HEK293 (cell line): Measurements from ENCODE around the gene OR1L8.

Experiments
- CTCF ChIA-PET: fragments of 350-600 bp; formaldehyde crosslinking; extraction: SDS; loops from one replicate; lab custom pipeline; 2021; ENCODE audit warnings: antibody characterized with exemption; lab: Yijun Ruan, JAX
- POLR2A ChIA-PET: fragments of 300-600 bp; formaldehyde crosslinking; extraction: SDS; loops from one replicate; lab custom pipeline; 2020; ENCODE audit warnings: antibody characterized with exemption, inconsistent platforms; lab: Yijun Ruan, JAX
- H3K27ac ChIP-seq: fragments of 200-500 bp; sonication (Bioruptor generic); 2 replicates; pipeline ENCODE4 v1.5.1; 2014; ENCODE audit warnings: low read depth, low read length, control low read depth, inconsistent platforms; ENCODE audit errors: extremely low read depth
- H3K36me3 ChIP-seq, 2 experiments: fragments of 200-500 bp in 1 of 2; sonication (Bioruptor generic) in 1 of 2; 1 replicate in 1 of 2; 2 replicates in 1 of 2; pipeline ENCODE4 v1.5.1; 2014 to 2017; ENCODE audit warnings: inconsistent platforms in 2 of 2, low read length in 2 of 2; ENCODE audit not compliant: control insufficient read depth in 2 of 2, insufficient read depth in 1 of 2
- H3K4me1 ChIP-seq: fragments of 200-500 bp; sonication (Bioruptor generic); 2 replicates; pipeline ENCODE4 v1.5.1; 2014; ENCODE audit warnings: mild to moderate bottlenecking, low read length, inconsistent platforms; ENCODE audit not compliant: control insufficient read depth, insufficient read depth
- H3K4me3 ChIP-seq: 2 replicates; pipeline ENCODE4 v1.5.1; 2011; ENCODE audit warnings: low read depth, mild to moderate bottlenecking, control low read depth, low read length, moderate library complexity
- H3K9me3 ChIP-seq: fragments of 200-500 bp; sonication (Bioruptor generic); 2 replicates; pipeline ENCODE4 v1.5.1; 2014; ENCODE audit warnings: low read depth, low read length, inconsistent platforms; ENCODE audit not compliant: control insufficient read depth, insufficient read depth
- GLIS2 ChIP-seq: fragments of 450-650 bp; formaldehyde crosslinking; IDR thresholded peaks from 2 replicates; pipeline ENCODE4 v1.5.1; 2016; ENCODE audit warnings: missing biosample characterization, missing genetic modification characterization
- KLF1 ChIP-seq: fragments of 450-650 bp; formaldehyde crosslinking; IDR thresholded peaks from 2 replicates; pipeline ENCODE4 v1.5.1; 2016; ENCODE audit warnings: missing biosample characterization, missing genetic modification characterization
- KLF9 ChIP-seq: fragments of 450-650 bp; formaldehyde crosslinking; IDR thresholded peaks from 2 replicates; pipeline ENCODE4 v1.5.1; 2016; ENCODE audit warnings: missing biosample characterization, missing genetic modification characterization, low read depth
- MYNN ChIP-seq: fragments of 450-650 bp; formaldehyde crosslinking; IDR thresholded peaks from 2 replicates; pipeline ENCODE4 v1.5.1; 2016; ENCODE audit warnings: missing biosample characterization, missing genetic modification characterization, borderline replicate concordance
- MZF1 ChIP-seq: fragments of 450-650 bp; formaldehyde crosslinking; IDR thresholded peaks from 2 replicates; pipeline ENCODE4 v1.5.1; 2017; ENCODE audit warnings: missing biosample characterization, missing genetic modification characterization, borderline replicate concordance
- SP7 ChIP-seq: fragments of 450-650 bp; formaldehyde crosslinking; IDR thresholded peaks from 2 replicates; pipeline ENCODE4 v1.5.1; 2016; ENCODE audit warnings: missing biosample characterization, missing genetic modification characterization
- ZNF155 ChIP-seq: fragments of 450-650 bp; formaldehyde crosslinking; IDR thresholded peaks from 2 replicates; pipeline ENCODE4 v1.5.1; 2016; ENCODE audit warnings: missing biosample characterization, missing genetic modification characterization
- ZNF239 ChIP-seq: fragments of 450-650 bp; formaldehyde crosslinking; IDR thresholded peaks from 2 replicates; pipeline ENCODE4 v1.5.1; 2016; ENCODE audit warnings: missing biosample characterization, missing genetic modification characterization
- ZNF24 ChIP-seq: fragments of 450-650 bp; formaldehyde crosslinking; IDR thresholded peaks from 2 replicates; pipeline ENCODE4 v1.5.1; 2016; ENCODE audit warnings: missing biosample characterization, missing genetic modification characterization
- ZNF350 ChIP-seq: fragments of 450-650 bp; formaldehyde crosslinking; IDR thresholded peaks from 2 replicates; pipeline ENCODE4 v1.5.0; 2017; ENCODE audit warnings: missing biosample characterization, mild to moderate bottlenecking, missing genetic modification characterization
- ZNF366 ChIP-seq: fragments of 450-650 bp; formaldehyde crosslinking; conservative IDR thresholded peaks from 2 replicates; pipeline ENCODE4 v1.5.1; 2016; ENCODE audit warnings: missing biosample characterization, missing genetic modification characterization
- ZNF596 ChIP-seq: fragments of 450-650 bp; IDR thresholded peaks from 2 replicates; pipeline ENCODE4 v1.5.0; 2018; ENCODE audit warnings: missing biosample characterization, mild to moderate bottlenecking, missing genetic modification characterization, moderate library complexity
- TF ChIP-seq, protein P1 (sequence below): fragments of 450-650 bp; formaldehyde crosslinking; IDR thresholded peaks from 2 replicates; pipeline ENCODE4 v1.5.1; 2016; ENCODE audit warnings: missing biosample characterization, missing genetic modification characterization
- TF ChIP-seq, protein P2 (sequence below): fragments of 450-650 bp; formaldehyde crosslinking; IDR thresholded peaks from 2 replicates; pipeline ENCODE4 v1.5.1; 2016; ENCODE audit warnings: missing biosample characterization, missing genetic modification characterization, borderline replicate concordance
- TF ChIP-seq, protein P3 (sequence below): fragments of 450-650 bp; formaldehyde crosslinking; IDR thresholded peaks from 2 replicates; pipeline ENCODE4 v1.5.1; 2016; ENCODE audit warnings: missing biosample characterization, missing genetic modification characterization, low read depth
- TF ChIP-seq, protein P4 (sequence below): fragments of 450-650 bp; formaldehyde crosslinking; IDR thresholded peaks from 2 replicates; pipeline ENCODE4 v1.5.1; 2017; ENCODE audit warnings: missing biosample characterization, missing genetic modification characterization

Gene OR1L8

DNA sequence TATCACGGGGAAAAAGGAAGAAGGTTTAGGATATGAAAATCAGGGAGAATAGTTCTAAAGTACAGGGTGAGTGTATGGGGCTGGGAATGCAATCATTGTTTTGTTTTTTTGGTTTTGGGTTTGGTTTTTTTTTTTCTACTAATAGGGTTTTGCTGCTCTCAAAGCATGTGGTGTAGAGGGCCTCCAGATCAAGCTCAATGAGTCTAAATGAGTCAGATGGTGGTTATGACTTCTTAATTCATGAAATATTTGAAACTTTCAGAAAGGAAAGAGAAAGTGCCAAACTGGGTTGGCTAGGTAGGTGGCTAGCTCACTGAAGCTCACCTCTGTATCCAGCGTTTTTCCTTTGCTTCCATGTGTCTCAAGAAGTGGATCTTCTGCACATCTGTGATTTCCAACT, 10.7 kb downstream of the OR1L8 start (continued):
- TF ChIP-seq ZNF350 (tag by site-specific recombination) (no peak), ZNF155 (no peak)
- TF ChIP-seq, protein P1, sequence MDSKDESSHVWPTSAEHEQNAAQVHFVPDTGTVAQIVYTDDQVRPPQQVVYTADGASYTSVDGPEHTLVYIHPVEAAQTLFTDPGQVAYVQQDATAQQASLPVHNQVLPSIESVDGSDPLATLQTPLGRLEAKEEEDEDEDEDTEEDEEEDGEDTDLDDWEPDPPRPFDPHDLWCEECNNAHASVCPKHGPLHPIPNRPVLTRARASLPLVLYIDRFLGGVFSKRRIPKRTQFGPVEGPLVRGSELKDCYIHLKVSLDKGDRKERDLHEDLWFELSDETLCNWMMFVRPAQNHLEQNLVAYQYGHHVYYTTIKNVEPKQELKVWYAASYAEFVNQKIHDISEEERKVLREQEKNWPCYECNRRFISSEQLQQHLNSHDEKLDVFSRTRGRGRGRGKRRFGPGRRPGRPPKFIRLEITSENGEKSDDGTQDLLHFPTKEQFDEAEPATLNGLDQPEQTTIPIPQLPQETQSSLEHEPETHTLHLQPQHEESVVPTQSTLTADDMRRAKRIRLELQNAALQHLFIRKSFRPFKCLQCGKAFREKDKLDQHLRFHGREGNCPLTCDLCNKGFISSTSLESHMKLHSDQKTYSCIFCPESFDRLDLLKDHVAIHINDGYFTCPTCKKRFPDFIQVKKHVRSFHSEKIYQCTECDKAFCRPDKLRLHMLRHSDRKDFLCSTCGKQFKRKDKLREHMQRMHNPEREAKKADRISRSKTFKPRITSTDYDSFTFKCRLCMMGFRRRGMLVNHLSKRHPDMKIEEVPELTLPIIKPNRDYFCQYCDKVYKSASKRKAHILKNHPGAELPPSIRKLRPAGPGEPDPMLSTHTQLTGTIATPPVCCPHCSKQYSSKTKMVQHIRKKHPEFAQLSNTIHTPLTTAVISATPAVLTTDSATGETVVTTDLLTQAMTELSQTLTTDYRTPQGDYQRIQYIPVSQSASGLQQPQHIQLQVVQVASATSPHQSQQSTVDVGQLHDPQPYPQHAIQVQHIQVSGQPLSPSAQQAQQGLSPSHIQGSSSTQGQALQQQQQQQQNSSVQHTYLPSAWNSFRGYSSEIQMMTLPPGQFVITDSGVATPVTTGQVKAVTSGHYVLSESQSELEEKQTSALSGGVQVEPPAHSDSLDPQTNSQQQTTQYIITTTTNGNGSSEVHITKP (tag by site-specific recombination): no peak
- TF ChIP-seq, protein P2, sequence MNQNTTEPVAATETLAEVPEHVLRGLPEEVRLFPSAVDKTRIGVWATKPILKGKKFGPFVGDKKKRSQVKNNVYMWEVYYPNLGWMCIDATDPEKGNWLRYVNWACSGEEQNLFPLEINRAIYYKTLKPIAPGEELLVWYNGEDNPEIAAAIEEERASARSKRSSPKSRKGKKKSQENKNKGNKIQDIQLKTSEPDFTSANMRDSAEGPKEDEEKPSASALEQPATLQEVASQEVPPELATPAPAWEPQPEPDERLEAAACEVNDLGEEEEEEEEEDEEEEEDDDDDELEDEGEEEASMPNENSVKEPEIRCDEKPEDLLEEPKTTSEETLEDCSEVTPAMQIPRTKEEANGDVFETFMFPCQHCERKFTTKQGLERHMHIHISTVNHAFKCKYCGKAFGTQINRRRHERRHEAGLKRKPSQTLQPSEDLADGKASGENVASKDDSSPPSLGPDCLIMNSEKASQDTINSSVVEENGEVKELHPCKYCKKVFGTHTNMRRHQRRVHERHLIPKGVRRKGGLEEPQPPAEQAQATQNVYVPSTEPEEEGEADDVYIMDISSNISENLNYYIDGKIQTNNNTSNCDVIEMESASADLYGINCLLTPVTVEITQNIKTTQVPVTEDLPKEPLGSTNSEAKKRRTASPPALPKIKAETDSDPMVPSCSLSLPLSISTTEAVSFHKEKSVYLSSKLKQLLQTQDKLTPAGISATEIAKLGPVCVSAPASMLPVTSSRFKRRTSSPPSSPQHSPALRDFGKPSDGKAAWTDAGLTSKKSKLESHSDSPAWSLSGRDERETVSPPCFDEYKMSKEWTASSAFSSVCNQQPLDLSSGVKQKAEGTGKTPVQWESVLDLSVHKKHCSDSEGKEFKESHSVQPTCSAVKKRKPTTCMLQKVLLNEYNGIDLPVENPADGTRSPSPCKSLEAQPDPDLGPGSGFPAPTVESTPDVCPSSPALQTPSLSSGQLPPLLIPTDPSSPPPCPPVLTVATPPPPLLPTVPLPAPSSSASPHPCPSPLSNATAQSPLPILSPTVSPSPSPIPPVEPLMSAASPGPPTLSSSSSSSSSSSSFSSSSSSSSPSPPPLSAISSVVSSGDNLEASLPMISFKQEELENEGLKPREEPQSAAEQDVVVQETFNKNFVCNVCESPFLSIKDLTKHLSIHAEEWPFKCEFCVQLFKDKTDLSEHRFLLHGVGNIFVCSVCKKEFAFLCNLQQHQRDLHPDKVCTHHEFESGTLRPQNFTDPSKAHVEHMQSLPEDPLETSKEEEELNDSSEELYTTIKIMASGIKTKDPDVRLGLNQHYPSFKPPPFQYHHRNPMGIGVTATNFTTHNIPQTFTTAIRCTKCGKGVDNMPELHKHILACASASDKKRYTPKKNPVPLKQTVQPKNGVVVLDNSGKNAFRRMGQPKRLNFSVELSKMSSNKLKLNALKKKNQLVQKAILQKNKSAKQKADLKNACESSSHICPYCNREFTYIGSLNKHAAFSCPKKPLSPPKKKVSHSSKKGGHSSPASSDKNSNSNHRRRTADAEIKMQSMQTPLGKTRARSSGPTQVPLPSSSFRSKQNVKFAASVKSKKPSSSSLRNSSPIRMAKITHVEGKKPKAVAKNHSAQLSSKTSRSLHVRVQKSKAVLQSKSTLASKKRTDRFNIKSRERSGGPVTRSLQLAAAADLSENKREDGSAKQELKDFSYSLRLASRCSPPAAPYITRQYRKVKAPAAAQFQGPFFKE (tag by site-specific recombination): no peak

DNA sequence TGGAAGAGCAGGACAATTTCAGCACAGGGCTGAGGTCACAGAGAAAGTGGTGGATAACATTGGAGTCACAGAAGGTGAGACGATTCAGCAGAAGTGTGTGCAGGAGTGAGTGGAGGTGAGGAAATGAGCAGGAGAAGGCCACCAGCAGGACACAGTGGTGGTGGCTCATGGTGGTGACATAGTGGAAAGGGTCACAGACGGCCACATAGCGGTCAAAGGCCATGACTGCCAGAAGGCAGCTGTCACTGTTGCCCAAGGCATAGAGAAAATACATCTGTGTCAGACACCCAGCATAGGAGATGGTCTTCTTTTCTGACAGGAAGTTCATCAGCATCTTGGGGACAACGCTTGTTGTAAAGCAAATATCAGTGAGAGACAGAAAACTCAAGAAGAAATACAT, 15.3 kb downstream of the OR1L8 start:
- ChIA-PET POLR2A (no interaction called here), CTCF (no interaction called here)
- no peak overlapping the region for H3K27ac ChIP-seq
- H3K4me3 ChIP-seq: no peak overlapping the region
- TF ChIP-seq ZNF24 (tag by site-specific recombination): no peak
- TF ChIP-seq SP7 (tag by site-specific recombination): no peak
- TF ChIP-seq KLF9 (tag by site-specific recombination): no peak
- no peak for TF ChIP-seq ZNF239 (tag by site-specific recombination)
- no peak for TF ChIP-seq ZNF596 (tag by site-specific recombination)
- TF ChIP-seq MYNN: no peak
- TF ChIP-seq, protein P3, sequence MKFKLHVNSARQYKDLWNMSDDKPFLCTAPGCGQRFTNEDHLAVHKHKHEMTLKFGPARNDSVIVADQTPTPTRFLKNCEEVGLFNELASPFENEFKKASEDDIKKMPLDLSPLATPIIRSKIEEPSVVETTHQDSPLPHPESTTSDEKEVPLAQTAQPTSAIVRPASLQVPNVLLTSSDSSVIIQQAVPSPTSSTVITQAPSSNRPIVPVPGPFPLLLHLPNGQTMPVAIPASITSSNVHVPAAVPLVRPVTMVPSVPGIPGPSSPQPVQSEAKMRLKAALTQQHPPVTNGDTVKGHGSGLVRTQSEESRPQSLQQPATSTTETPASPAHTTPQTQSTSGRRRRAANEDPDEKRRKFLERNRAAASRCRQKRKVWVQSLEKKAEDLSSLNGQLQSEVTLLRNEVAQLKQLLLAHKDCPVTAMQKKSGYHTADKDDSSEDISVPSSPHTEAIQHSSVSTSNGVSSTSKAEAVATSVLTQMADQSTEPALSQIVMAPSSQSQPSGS (tag by site-specific recombination): no peak
- no peak for TF ChIP-seq GLIS2 (tag by site-specific recombination)
- no peak for TF ChIP-seq ZNF366 (tag by site-specific recombination)
- TF ChIP-seq MZF1 (tag by site-specific recombination): no peak
- TF ChIP-seq, protein P4, sequence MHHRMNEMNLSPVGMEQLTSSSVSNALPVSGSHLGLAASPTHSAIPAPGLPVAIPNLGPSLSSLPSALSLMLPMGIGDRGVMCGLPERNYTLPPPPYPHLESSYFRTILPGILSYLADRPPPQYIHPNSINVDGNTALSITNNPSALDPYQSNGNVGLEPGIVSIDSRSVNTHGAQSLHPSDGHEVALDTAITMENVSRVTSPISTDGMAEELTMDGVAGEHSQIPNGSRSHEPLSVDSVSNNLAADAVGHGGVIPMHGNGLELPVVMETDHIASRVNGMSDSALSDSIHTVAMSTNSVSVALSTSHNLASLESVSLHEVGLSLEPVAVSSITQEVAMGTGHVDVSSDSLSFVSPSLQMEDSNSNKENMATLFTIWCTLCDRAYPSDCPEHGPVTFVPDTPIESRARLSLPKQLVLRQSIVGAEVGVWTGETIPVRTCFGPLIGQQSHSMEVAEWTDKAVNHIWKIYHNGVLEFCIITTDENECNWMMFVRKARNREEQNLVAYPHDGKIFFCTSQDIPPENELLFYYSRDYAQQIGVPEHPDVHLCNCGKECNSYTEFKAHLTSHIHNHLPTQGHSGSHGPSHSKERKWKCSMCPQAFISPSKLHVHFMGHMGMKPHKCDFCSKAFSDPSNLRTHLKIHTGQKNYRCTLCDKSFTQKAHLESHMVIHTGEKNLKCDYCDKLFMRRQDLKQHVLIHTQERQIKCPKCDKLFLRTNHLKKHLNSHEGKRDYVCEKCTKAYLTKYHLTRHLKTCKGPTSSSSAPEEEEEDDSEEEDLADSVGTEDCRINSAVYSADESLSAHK (tag by site-specific recombination): no peak
- TF ChIP-seq KLF1 (tag by site-specific recombination): no peak
- H3K4me1 ChIP-seq: no peaks in the 10 kb centered on the region
- H3K36me3 ChIP-seq: no peaks in the 10 kb centered on the region
- no peaks in the 10 kb centered on the region for H3K9me3 ChIP-seq
